Left ventricle myocardium superior (tissue), 1 donor: ENCODE measurements around the gene DPP8. TPM values are rescaled to one million over a fixed set of nuclear protein-coding genes. Genes with fewer than 3 reads are reported as not detected.
A peak's percentile ranks its signal among the peaks of the same experiment; 100 is the strongest.
"Not testable (repeated sequence)": the region's sequence is repeated elsewhere in the genome, so short reads cannot be mapped to it uniquely, and the experiment has no call there.

Experiments
- ATAC-seq: fragments of 200-7000 bp; cut with Tn5 transposase; one replicate; pipeline ENCODE4 v1.9.1; 2020; ENCODE audit warnings: mild to moderate bottlenecking, moderate library complexity
- DNase-seq: peaks from one replicate; pipeline ENCODE4 v3.0.0-alpha.2; 2020
- intact Hi-C: fragments of 100-400 bp; cut with micrococcal nuclease; formaldehyde crosslinking; loops from one replicate; pipeline ENCODE4 v1.11.0; 2022
- total RNA-seq: library from RNA; stranded (reverse); fragmentation: NEBNext Ultra II Directional; extraction: Animal tissue kit (Norgen Biotek cat#: 25700); gene quantifications from one replicate; pipeline ENCODE4 v1.2.1, GENCODE V29; 2021
- donor health status: DM: no; HTN: yes; CAD: no; lungs with severe emphysema.

DPP8 gene
- total RNA-seq, 1 donor from 2014 or later: 36.5 TPM

DNA sequence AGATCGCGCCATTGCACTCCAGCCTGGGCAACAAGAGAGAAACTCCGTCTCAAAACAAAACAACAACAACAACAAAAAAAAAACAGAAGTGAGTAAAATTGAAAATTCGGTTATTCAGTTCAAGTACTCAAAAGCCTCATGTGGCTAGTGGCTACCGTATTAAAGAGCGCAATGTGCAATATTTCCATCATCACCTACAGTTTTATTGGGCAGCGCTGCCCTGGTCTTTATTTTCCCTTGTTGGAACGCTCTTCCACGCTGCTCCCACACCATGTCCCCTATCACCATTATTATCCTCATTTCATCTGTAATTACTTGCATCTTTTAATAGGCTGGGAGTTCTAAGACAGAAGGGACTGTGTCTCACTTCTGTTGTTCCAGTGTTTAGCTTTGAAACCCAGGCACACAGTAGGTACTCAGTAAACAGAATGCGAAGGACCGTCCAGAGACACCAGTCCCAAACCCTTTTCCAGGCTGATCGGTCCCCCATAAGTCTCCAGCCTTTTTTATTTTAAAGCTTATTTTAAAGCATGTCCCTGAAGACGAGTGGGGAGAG lies 12.4 kb upstream of the DPP8 start:
- intact Hi-C loops: no loop called here
- ATAC-seq: peak; percentile 3

DNA sequence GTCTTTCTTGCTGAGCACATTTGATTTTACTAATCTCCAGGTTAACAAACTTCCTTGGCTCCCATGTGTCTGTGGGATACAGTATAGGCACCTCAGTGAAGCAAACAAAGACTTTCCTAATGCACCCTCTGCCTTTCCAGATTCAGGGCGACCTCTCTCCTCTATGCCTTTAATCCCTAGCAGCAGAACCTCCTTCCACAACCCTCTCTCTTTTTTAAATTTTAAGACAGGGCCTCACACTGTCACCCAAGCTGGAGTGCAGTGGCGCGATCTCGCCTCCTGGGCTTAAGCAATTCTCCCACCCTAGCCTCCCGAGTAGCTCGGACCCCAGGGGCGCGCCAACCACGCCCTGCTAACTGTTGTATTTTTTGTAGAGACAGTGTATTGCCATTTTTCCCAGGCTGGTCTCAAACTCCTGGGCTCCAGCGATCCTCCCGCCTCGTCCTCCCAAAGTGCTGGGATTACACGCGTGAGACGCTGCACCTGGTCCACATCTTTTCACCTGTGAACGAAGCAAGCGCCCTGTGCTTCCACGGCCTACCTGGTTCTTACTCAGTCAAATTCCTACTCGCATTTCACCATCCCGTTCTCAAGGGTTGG lies 11.1 kb upstream of the DPP8 start:
- intact Hi-C loops: no loop called here
- no peak for DNase-seq
- no peak for ATAC-seq

More for the DNA sequence above, 12.4 kb upstream of the DPP8 start:
- DNase-seq: no peak

DNA sequence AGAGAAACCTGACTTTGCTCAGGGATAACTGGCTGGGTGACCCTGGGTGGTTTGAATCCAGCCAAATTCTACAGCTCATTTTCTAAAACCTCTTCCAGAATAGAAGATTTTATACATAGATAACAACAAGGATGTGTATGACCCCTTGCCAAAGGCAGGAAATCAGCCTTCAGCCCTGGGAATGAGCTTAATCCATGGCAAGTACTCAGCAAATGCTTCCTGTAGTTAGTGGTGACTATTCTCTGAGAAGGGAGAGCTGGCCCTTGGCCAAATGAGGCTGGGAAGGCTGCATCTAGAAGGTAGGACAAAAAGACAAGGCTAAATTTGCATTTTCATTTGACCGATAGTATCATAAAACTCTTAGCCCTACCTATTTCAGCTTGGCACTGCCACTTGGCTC lies 8.1 kb upstream of the DPP8 start:
- no peak for ATAC-seq

DNA sequence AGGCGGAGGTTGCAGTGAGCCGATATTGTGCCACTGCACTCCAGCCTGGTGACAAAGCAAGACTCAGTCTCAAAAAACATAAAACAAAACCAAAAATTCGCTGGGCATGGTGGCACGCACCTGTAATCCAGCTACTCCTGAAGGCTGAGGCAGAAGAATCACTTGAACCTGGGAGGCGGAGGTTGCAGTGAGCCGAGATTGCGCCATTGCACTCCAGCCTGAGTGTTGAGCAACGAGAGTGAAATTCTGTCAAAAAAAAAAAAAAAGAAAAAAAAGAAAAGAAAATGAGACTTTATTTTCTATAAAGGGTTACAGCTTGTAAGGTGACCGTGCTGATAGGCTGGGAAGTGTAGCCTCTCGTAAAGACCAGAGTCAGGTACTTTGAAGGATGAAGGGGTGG lies 6.7 kb upstream of the DPP8 start:
- DNase-seq (no peak), ATAC-seq (no peak)
- intact Hi-C loops: no loop called here

More for the DNA sequence above, 8.1 kb upstream of the DPP8 start:
- intact Hi-C loops: no loop called here
- no peak for DNase-seq

- DNase-seq (no peak), ATAC-seq (no peak)
- intact Hi-C loops: no loop called here
Measured at GRCh38 chr15:65521350-65521749, 3.9 kb upstream of the DPP8 start.

DNA sequence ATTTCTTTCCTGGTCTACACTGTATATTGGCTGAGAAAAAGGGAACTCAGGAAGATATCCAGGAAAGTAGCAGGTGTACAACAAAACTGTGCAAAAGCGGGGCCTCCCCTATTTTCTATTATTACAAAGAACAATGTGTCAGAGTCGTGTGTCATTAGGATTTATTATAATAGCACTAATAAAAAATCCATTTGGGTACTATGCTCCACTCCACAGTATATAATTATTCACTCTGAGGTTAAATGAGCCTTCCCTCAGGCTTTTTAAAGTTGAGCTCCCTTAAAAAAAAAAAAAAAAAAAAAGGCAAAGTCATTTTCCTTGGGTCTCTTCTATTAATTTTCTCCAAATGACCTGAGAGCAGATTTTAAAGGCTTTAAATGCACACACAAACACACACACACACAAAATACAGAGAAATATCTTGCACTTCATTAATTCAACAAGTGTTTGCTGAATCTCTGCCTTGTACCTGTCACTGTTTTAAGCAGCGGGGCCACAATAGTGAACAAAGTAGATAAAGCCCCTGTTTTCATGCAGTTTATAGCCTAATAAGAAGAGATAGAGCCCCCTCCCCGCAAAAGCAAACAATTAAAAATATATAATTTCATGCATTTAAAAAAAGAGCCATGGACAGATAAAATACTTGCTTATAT lies 1.3 kb upstream of the DPP8 start:
- ATAC-seq (no peak), DNase-seq (no peak)
- intact Hi-C loops: no loop called here

GRCh38 chr15:65517866-65518207 lies 348 bp upstream of the DPP8 start:
- ATAC-seq (peak; percentile 3), DNase-seq (no peak)
- intact Hi-C loops: no loop called here

DNA sequence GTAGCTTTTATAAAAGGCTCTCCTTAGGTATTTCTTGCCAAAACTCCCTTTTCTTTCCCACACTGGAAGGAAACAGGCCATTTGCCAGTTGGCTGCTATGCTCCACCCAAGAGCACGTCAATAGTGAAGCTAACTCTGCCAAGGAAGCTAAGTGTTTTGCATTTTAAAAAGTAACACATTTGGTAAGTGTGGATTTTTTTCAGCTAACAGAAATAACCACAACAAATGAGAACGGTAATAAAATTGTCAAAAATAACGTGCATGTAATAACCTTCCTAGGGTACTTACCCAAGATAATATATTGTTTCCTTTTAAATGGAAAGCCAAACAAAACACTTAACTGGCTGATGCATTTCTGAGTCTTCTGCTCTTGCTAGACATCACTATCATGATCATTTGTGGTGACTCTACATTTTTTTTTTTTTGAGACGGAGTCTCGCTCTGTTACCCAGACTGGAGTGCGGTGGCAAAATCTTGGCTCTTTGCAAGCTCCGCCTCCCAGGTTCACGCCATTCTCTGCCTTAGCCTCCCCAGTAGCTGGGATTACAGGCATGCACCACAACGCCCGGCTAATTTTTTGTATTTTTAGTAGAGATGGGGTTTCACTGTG lies 4.6 kb downstream of the DPP8 start:
- peak; percentile 66 for DNase-seq
- peak; percentile 47 for ATAC-seq
- intact Hi-C loops: no loop called here

DNA sequence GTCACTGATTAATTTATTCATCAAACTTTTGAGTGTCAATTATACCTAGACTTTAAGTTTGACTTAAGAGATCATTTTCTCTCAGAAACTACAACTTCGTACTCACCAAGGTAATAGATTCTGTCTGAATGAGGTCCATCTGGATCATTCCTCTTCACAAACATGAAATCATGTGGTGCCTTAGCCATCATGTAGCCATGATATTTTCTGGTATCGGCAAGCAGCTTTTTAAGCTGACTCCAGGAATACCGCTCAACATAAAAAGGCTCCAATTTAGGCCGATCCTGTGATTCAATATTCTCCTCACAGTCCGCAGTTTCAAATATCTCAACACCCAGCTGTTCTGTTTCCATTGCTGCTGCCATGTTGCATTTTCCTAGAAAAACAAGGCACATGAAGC lies 5.3 kb downstream of the DPP8 start:
- no peak for DNase-seq
- no peak for ATAC-seq
- intact Hi-C loops: no loop called here

GRCh38 chr15:65509321-65509720 lies 8.2 kb downstream of the DPP8 start:
- ATAC-seq: no peak
- DNase-seq: no peak
- intact Hi-C loops: no loop called here

DNA sequence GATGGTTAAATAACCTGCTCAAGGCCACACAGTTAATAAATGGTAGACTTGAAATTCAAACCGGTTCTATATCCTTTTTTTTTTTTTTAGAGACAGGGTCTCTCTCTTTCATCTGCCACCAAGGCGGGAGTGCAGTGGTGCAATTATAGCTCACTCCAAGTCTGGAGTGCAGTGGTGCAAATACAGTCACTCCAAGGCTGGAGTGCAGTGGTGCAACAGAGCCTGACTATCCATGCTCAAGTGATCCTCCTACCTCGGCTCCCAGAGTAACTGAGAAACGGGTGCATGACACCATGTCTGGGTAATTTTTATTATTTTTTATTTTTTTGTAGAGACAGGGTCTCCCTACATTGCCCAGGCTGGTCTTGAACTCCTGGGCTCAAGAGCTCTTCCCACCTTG lies 23.4 kb downstream of the DPP8 start:
- ATAC-seq: no peak
- intact Hi-C loops: no loop called here
- DNase-seq: no peak

- no peak for DNase-seq
- intact Hi-C loops: no loop called here
- ATAC-seq: no peak
Measured at GRCh38 chr15:65484876-65485275, 32.6 kb downstream of the DPP8 start.

DNA sequence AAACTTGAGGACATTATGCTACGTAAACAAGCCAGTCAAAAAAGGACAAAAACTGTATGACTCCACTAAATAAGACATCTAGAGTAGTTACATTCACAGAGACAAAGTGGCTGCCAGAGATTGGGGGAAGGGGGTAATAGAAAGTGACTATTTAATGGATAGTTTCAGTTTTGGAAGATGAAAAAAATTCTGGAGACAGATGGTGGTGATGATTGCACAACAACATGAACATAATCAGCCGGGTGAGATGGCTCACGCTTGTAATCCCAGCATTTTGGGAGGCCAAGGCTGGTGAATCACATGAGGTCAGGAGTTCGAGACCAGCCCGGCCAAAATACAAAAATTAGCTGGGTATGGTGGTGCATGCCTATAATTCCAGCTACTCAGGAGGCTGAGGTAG lies 40.6 kb downstream of the DPP8 start:
- ATAC-seq: no peak
- intact Hi-C loops: no loop called here
- no peak for DNase-seq

DNA sequence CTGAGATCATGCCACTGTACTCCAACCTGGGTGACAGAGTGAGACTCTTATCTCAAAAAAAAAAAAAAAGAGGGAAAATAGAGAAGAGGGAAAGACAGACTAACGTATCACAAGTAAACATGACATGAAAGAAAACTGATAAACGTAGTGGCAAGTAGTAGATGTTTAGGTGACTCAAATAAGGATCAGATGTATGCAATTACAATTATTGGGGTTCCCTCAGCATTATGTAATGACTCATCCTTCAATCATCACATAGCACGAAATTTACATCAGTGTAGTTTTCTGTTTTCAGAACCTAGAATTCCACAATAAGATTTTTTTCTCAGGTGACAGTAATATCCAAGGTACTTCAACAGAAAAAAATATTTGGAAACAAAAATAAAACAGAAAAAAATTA lies 46.6 kb downstream of the DPP8 start:
- DNase-seq (no peak), ATAC-seq (no peak)
- intact Hi-C loops: no loop called here

- DNase-seq: no peak
- ATAC-seq: no peak
- intact Hi-C loops: no loop called here
Measured at GRCh38 chr15:65468229-65468909, 49.1 kb downstream of the DPP8 start.

DNA sequence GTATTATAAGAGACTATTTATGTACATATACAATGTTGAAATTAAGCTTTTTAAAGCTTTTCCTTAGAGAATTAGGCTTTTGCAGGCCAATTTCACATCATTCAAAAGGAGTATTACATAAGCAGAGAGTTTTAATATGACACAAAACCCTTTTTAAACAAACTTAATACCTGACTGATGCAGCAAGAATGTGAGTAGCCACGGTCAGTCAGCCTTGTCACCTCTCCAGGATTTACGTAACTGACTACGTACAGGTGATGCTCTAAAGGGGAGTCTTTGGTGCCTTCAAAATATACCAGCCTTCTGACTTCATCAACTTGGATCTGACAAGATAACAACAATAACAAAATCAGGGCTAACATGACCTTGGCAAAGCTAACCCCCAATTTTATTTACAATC lies 50.6 kb downstream of the DPP8 start:
- ATAC-seq (no peak), DNase-seq (no peak)
- intact Hi-C loops: no loop called here

DNA sequence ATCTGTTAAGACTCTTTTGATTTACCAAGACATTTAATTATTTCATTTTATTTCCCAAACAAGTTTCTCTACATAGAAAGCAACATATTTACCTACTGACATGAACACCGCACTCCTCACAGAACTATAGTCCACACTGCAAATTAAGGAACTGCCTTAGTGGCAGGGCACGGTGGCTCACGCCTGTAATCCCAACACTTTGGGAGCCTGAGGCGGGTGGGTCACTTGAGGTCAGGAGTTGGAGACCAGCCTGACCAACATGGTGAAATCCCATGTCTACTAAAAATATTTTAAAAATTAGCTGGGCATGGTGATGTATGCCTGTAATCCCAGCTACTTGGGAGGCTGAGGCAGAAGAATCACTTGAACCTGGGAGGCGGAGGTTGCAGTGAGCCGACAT lies 54.4 kb downstream of the DPP8 start:
- DNase-seq, intact Hi-C loops, ATAC-seq: not testable (repeated sequence)

GRCh38 chr15:65460741-65461347 lies 56.6 kb downstream of the DPP8 start:
- intact Hi-C loops: no loop called here
- DNase-seq: no peak
- no peak for ATAC-seq

DNA sequence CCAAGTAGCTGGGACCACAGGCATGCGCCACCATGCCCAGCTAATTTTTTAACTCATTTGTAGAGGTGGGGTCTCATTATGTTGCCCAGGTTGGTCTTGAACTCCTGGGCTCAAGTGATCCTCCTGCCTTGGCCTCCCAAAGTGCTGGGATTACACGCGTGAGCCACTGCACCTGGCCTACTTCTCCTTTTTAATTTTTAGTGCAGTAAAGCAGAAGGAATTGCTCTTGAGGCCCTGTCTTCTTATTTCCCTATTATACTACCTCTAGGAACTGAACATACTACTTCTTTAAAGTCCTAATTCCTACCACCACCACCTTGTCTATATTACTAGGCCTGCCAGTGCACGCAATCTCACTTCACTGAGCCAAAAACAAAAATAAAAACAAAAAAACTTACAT lies 62.2 kb downstream of the DPP8 start:
- intact Hi-C loops, DNase-seq, ATAC-seq: not testable (repeated sequence)

- no peak for DNase-seq
- no peak for ATAC-seq
- intact Hi-C loops: no loop called here
Measured at GRCh38 chr15:65451989-65452388, 65.5 kb downstream of the DPP8 start.
